SK-N-SH (cell line): Measurements from ENCODE around the gene NTNG2. TPM values are rescaled to one million over a fixed set of nuclear protein-coding genes. Genes with fewer than 3 reads are reported as not detected.

Experiments
- CTCF ChIA-PET: fragments of 300-600, 350-600 bp; formaldehyde crosslinking; extraction: SDS; loops from one replicate; lab custom pipeline; 2021; lab: Yijun Ruan, JAX
- POLR2A ChIA-PET: fragments of 350-600 bp; sonication (Branson Sonifier 250); formaldehyde crosslinking; extraction: SDS; loops from one replicate; lab custom pipeline; 2020; ENCODE audit warnings: antibody characterized with exemption, inconsistent platforms; lab: Yijun Ruan, JAX
- DNase-seq: peaks from one replicate; pipeline ENCODE4 v3.0.0; 2012
- H2AFZ ChIP-seq: fragments of 200-600 bp; sonication (generic); 2 replicates; pipeline ENCODE4 v1.8.1; 2016; ENCODE audit warnings: antibody characterized with exemption, mild to moderate bottlenecking, low read depth
- H3F3A ChIP-seq: fragments of 200-600 bp; sonication (generic); replicated peaks from 2 replicates; pipeline ENCODE3; 2016; ENCODE audit warnings: antibody characterized with exemption, mild to moderate bottlenecking; ENCODE audit not compliant: insufficient read depth
- H3K27ac ChIP-seq, 2 experiments: fragments of 200-500 bp in 1 of 2; fragments of 200-600 bp in 1 of 2; sonication (Bioruptor generic) in 1 of 2; sonication (generic), shearing (Covaris generic) in 1 of 2; 2 replicates each; pipeline versions ENCODE4 v1.5.1 to v1.6.1; 2014 to 2016; ENCODE audit warnings: low read depth in 2 of 2, inconsistent platforms in 1 of 2, low read length in 1 of 2, mild to moderate bottlenecking in 1 of 2, mixed read lengths in 1 of 2
- H3K27me3 ChIP-seq: fragments of 200-600 bp; sonication (generic), shearing (Covaris generic); 2 replicates; pipeline ENCODE4 v1.6.1; 2016; ENCODE audit warnings: mixed run types; ENCODE audit not compliant: insufficient read depth
- H3K36me3 ChIP-seq, 2 experiments: fragments of 200-500 bp in 1 of 2; fragments of 200-600 bp in 1 of 2; sonication (Bioruptor generic) in 1 of 2; sonication (generic) in 1 of 2; replicated peaks in 1 of 2; 2 replicates each; pipeline versions ENCODE3 to v1.5.1; 2014 to 2016; ENCODE audit warnings: low read length in 1 of 2, mild to moderate bottlenecking in 1 of 2; ENCODE audit not compliant: insufficient read depth in 2 of 2, control insufficient read depth in 1 of 2
- H3K4me1 ChIP-seq, 2 experiments: fragments of 200-500 bp in 1 of 2; fragments of 200-600 bp in 1 of 2; sonication (Bioruptor generic) in 1 of 2; sonication (generic), shearing (Covaris generic) in 1 of 2; 2 replicates each; pipeline versions ENCODE4 v1.5.1 to v1.6.1; 2014 to 2016; ENCODE audit warnings: low read depth in 1 of 2, low read length in 1 of 2, mixed run types in 1 of 2; ENCODE audit not compliant: insufficient read depth in 2 of 2, control insufficient read depth in 1 of 2
- H3K4me2 ChIP-seq: fragments of 200-600 bp; sonication (generic), shearing (Covaris generic); 2 replicates; pipeline ENCODE4 v1.6.1; 2017; ENCODE audit warnings: mixed run types
- H3K4me3 ChIP-seq, 2 experiments: fragments of 200-500 bp in 1 of 2; fragments of 200-600 bp in 1 of 2; sonication (Bioruptor generic) in 1 of 2; sonication (generic), shearing (Covaris generic) in 1 of 2; 2 replicates each; pipeline versions ENCODE4 v1.5.1 to v1.8.1; 2014 to 2016; ENCODE audit warnings: low read depth in 2 of 2, inconsistent platforms in 1 of 2, low read length in 1 of 2, mild to moderate bottlenecking in 1 of 2, mixed read lengths in 1 of 2, moderate library complexity in 1 of 2
- H3K79me2 ChIP-seq: fragments of 200-600 bp; sonication (generic); 2 replicates; pipeline ENCODE4 v1.8.1; 2017; ENCODE audit warnings: mild to moderate bottlenecking; ENCODE audit not compliant: insufficient read depth
- H3K9ac ChIP-seq: fragments of 200-600 bp; sonication (generic); 2 replicates; pipeline ENCODE4 v1.6.1; 2017; ENCODE audit warnings: mixed run types
- H3K9me2 ChIP-seq: fragments of 200-600 bp; sonication (generic); 2 replicates; pipeline ENCODE4 v1.6.1; 2017; ENCODE audit warnings: mixed run types
- H3K9me3 ChIP-seq: fragments of 200-600 bp; sonication (generic); 2 replicates; pipeline ENCODE4 v1.6.1; 2017; ENCODE audit warnings: mixed run types, mild to moderate bottlenecking, moderate library complexity
- H4K20me1 ChIP-seq: fragments of 200-600 bp; sonication (generic); 2 replicates; pipeline ENCODE4 v1.6.1; 2017; ENCODE audit warnings: mild to moderate bottlenecking, mixed run types; ENCODE audit not compliant: insufficient read depth
- ELF1 ChIP-seq: IDR thresholded peaks from 2 replicates; pipeline ENCODE4 v1.4.0; 2012
- EZH2phosphoT487 ChIP-seq: fragments of 200-600 bp; sonication (generic); IDR thresholded peaks from 2 replicates; pipeline ENCODE4 v1.6.1; 2017; ENCODE audit warnings: low read depth, mixed run types, mild to moderate bottlenecking, antibody characterized with exemption, moderate library complexity, borderline replicate concordance
- FOSL2 ChIP-seq: IDR thresholded peaks from 2 replicates; pipeline ENCODE4 v1.4.0; 2012; ENCODE audit warnings: low read depth, mild to moderate bottlenecking, moderate library complexity, borderline replicate concordance
- FOXM1 ChIP-seq: IDR thresholded peaks from 2 replicates; pipeline ENCODE4 v1.4.0; 2012; ENCODE audit warnings: low read depth, mild to moderate bottlenecking
- GABPA ChIP-seq: IDR thresholded peaks from 2 replicates; pipeline ENCODE4 v1.4.0; 2012; ENCODE audit warnings: low read depth, mild to moderate bottlenecking
- GATA2 ChIP-seq: sonication (generic); formaldehyde crosslinking; IDR thresholded peaks from 2 replicates; pipeline ENCODE4 v1.5.0; 2020; ENCODE audit warnings: mild to moderate bottlenecking, missing genetic modification reagents
- JUND ChIP-seq: IDR thresholded peaks from 2 replicates; pipeline ENCODE4 v1.4.0; 2012
- MXI1 ChIP-seq: IDR thresholded peaks from 2 replicates; pipeline ENCODE4 v1.6.1; 2012; ENCODE audit warnings: mild to moderate bottlenecking, low read depth, low read length, improper control_type of control experiment
- NFIC ChIP-seq: IDR thresholded peaks from 2 replicates; pipeline ENCODE4 v1.4.0; 2012; ENCODE audit warnings: borderline replicate concordance
- PBX3 ChIP-seq: IDR thresholded peaks from 2 replicates; pipeline ENCODE4; 2012
- RAD21 ChIP-seq: IDR thresholded peaks from 2 replicates; pipeline ENCODE4 v1.6.1; 2012; ENCODE audit warnings: mild to moderate bottlenecking, low read length
- REST ChIP-seq: IDR thresholded peaks from 2 replicates; pipeline ENCODE4 v1.6.1; 2012; ENCODE audit warnings: mild to moderate bottlenecking, low read depth, low read length, moderate library complexity
- RFX5 ChIP-seq: IDR thresholded peaks from 2 replicates; pipeline ENCODE4 v1.6.1; 2012; ENCODE audit warnings: mild to moderate bottlenecking, improper control_type of control experiment, low read length
- SIN3A ChIP-seq: IDR thresholded peaks from 2 replicates; pipeline ENCODE4 v1.6.1; 2012; ENCODE audit warnings: low read depth, mild to moderate bottlenecking, low read length, moderate library complexity, borderline replicate concordance
- SMC3 ChIP-seq: IDR thresholded peaks from 2 replicates; pipeline ENCODE4 v1.6.1; 2012; ENCODE audit warnings: low read depth, low read length, improper control_type of control experiment
- TAF1 ChIP-seq: IDR thresholded peaks from 2 replicates; pipeline ENCODE4 v1.6.1; 2012; ENCODE audit warnings: low read depth, mild to moderate bottlenecking, low read length, moderate library complexity, borderline replicate concordance
- TCF12 ChIP-seq: IDR thresholded peaks from 2 replicates; pipeline ENCODE4 v1.4.0; 2012
- YY1 ChIP-seq: IDR thresholded peaks from 2 replicates; pipeline ENCODE4 v1.4.0; 2012; ENCODE audit warnings: low read depth, mild to moderate bottlenecking
- WGBS: methylation state at CpG from one replicate; pipeline ENCODE4 v1.1.6; 2017; ENCODE audit warnings: low lambda C conversion rate; 5-methylcytosine and 5-hydroxymethylcytosine counted together
- polyA plus RNA-seq, 3 experiments: library from polyadenylated mRNA; depleted of rRNA; stranded (reverse); fragments of >200 nt; gene quantifications; 2 replicates each; pipeline ENCODE4 v1.2.3, GENCODE V29; 2012
- TF ChIP-seq, protein P1 (sequence below): fragments of 150-350 bp; IDR thresholded peaks from 2 replicates; pipeline ENCODE4 v1.6.1; 2017; ENCODE audit warnings: antibody characterized with exemption, low read length, low read depth, borderline replicate concordance

NTNG2 gene
- polyA plus RNA-seq, 1 of the 3 experiments (the other 2 are of a cell fraction): 6.1 TPM

GRCh38 chr9:132151118-132151517, 10.7 kb upstream of the NTNG2 start:
- Histone ChIP-seq H3K4me2 (no peak overlapping the region), H3K4me3 (no peak overlapping the region)
- WGBS: 79% methylated on average over 4 of the region's 4 CpGs
- no peak for DNase-seq
- TF ChIP-seq FOXM1: no peak
- no peak for TF ChIP-seq RAD21
- no peak for TF ChIP-seq TCF12
- no peak for TF ChIP-seq MXI1
- TF ChIP-seq RFX5: no peak
- TF ChIP-seq REST: no peak
- TF ChIP-seq YY1: no peak
- TF ChIP-seq FOSL2: no peak
- TF ChIP-seq, protein P1, sequence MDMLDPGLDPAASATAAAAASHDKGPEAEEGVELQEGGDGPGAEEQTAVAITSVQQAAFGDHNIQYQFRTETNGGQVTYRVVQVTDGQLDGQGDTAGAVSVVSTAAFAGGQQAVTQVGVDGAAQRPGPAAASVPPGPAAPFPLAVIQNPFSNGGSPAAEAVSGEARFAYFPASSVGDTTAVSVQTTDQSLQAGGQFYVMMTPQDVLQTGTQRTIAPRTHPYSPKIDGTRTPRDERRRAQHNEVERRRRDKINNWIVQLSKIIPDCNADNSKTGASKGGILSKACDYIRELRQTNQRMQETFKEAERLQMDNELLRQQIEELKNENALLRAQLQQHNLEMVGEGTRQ: no peak
- TF ChIP-seq TAF1: no peak
- TF ChIP-seq, all 33 proteins: peak for 0
- Histone ChIP-seq H2AFZ (no peak overlapping the region), H3K27me3 (peaks cover 10% of the 10 kb centered on the region; the same call in 1 of the 2 replicates), H4K20me1 (no peaks in the 10 kb centered on the region), H3K9me2 (no peaks in the 10 kb centered on the region), H3F3A (no peaks in the 10 kb centered on the region), H3K9me3 (no peaks in the 10 kb centered on the region), H3K4me1 (no peaks in the 10 kb centered on the region; a peak in 1 of 4 replicates), H3K27ac (no peak overlapping the region), H3K9ac (no peak overlapping the region), H3K79me2 (no peaks in the 10 kb centered on the region), H3K36me3 (no peaks in the 10 kb centered on the region)
- ChIA-PET POLR2A (no interaction called here), CTCF (interaction anchor here (1.6 to 2.0 kb wide), 2 partner anchors 31 to 85 kb away, joined by 4 to 6 read pairs; no protein-coding TSS in a partner anchor)

GRCh38 chr9:132152231-132152630, 9.6 kb upstream of the NTNG2 start:
- Histone ChIP-seq H3K9me2 (no peaks in the 10 kb centered on the region), H3K27ac (no peak overlapping the region), H3K36me3 (no peaks in the 10 kb centered on the region), H3K4me3 (no peak overlapping the region), H4K20me1 (no peaks in the 10 kb centered on the region), H3K9ac (no peak overlapping the region), H3F3A (no peaks in the 10 kb centered on the region), H3K4me1 (no peaks in the 10 kb centered on the region; a peak in 1 of 4 replicates), H3K27me3 (peaks cover 10% of the 10 kb centered on the region; the same call in 1 of the 2 replicates), H3K9me3 (no peaks in the 10 kb centered on the region), H2AFZ (no peak overlapping the region), H3K79me2 (no peaks in the 10 kb centered on the region)
- ChIA-PET CTCF (interaction anchor here (0.8 to 2.0 kb wide), 4 partner anchors 14 to 84 kb away, joined by 3 to 6 read pairs (median 4); no protein-coding TSS in a partner anchor), POLR2A (no interaction called here)
- 60% methylated on average over 4 of the region's 10 CpGs for WGBS
- no peak for DNase-seq
- TF ChIP-seq REST (no peak), GATA2 (CRISPR knock-in tag) (no peak), ELF1 (no peak), SIN3A (no peak), SMC3 (no peak), PBX3 (no peak), NFIC (no peak), FOSL2 (no peak), JUND (no peak), EZH2phosphoT487 (no peak), GABPA (no peak)
- TF ChIP-seq, all 33 proteins: peak for 0
- no peak overlapping the region for H3K4me2 ChIP-seq
